SK-N-SH treated with all-trans-retinoic acid at 6 μM for 48 hours (cell line): ENCODE measurements around the gene PRUNE2.

Experiments
- ATAC-seq: fragments of 200-7000 bp; cut with Tn5 transposase; 3 replicates; pipeline ENCODE4 v1.9.1; 2020; ENCODE audit warnings: mild to moderate bottlenecking, moderate library complexity
- BACH2 ChIP-seq: fragments of 250-450 bp; sonication (Bioruptor Pico); IDR thresholded peaks from 2 replicates; pipeline ENCODE4 v1.9.0; 2021; ENCODE audit warnings: mild to moderate bottlenecking, borderline replicate concordance
- ESRRG ChIP-seq: fragments of 250-450 bp; sonication (Bioruptor Pico); IDR thresholded peaks from 2 replicates; pipeline ENCODE4 v1.6.1; 2021; ENCODE audit warnings: mild to moderate bottlenecking
- GLIS3 ChIP-seq: fragments of 250-450 bp; sonication (Bioruptor Pico); IDR thresholded peaks from 2 replicates; pipeline ENCODE4 v1.5.0; 2020; ENCODE audit warnings: mild to moderate bottlenecking, moderate library complexity
- ISL1 ChIP-seq: fragments of 250-450 bp; sonication (Bioruptor Pico); IDR thresholded peaks from 2 replicates; pipeline ENCODE4 v2.1.2; 2022; ENCODE audit warnings: mild to moderate bottlenecking, moderate library complexity
- OSR1 ChIP-seq: fragments of 250-450 bp; sonication (Bioruptor Pico); IDR thresholded peaks from 2 replicates; pipeline ENCODE4 v1.8.0; 2022; ENCODE audit warnings: moderate library complexity, mild to moderate bottlenecking, inconsistent platforms
- RARB ChIP-seq: fragments of 250-450 bp; sonication (Bioruptor Pico); IDR thresholded peaks from 2 replicates; pipeline ENCODE4 v1.8.0; 2021; ENCODE audit warnings: mild to moderate bottlenecking, moderate library complexity
- SNAI2 ChIP-seq: fragments of 250-450 bp; sonication (Bioruptor Pico); IDR thresholded peaks from 2 replicates; pipeline ENCODE4 v1.5.0; 2020; ENCODE audit warnings: mild to moderate bottlenecking, moderate library complexity
- TCF4 ChIP-seq: fragments of 250-450 bp; sonication (Bioruptor Pico); IDR thresholded peaks from 2 replicates; pipeline ENCODE4 v1.8.0; 2021; ENCODE audit warnings: mild to moderate bottlenecking, moderate library complexity, borderline replicate concordance
- TOX ChIP-seq: fragments of 250-450 bp; sonication (Bioruptor Pico); IDR thresholded peaks from 2 replicates; pipeline ENCODE4 v1.8.0; 2021; ENCODE audit warnings: mild to moderate bottlenecking, moderate library complexity, borderline replicate concordance
- ZC3H10 ChIP-seq: fragments of 250-450 bp; sonication (Bioruptor Pico); IDR thresholded peaks from 2 replicates; pipeline ENCODE4 v1.5.1; 2021; ENCODE audit warnings: mild to moderate bottlenecking, moderate library complexity
- ZFP3 ChIP-seq: fragments of 250-450 bp; sonication (Bioruptor Pico); IDR thresholded peaks from 2 replicates; pipeline ENCODE4 v1.5.0; 2020; ENCODE audit warnings: mild to moderate bottlenecking, moderate library complexity
- ZFP30 ChIP-seq: fragments of 450-650 bp; formaldehyde crosslinking; IDR thresholded peaks from 2 replicates; pipeline ENCODE4 v1.5.0; 2022; ENCODE audit warnings: mild to moderate bottlenecking, moderate library complexity
- ZNF70 ChIP-seq: fragments of 450-650 bp; formaldehyde crosslinking; IDR thresholded peaks from 2 replicates; pipeline ENCODE4 v1.5.0; 2020; ENCODE audit warnings: mild to moderate bottlenecking, moderate library complexity
- ZNF8 ChIP-seq: fragments of 450-650 bp; formaldehyde crosslinking; IDR thresholded peaks from 2 replicates; pipeline ENCODE4 v1.5.0; 2020; ENCODE audit warnings: mild to moderate bottlenecking, moderate library complexity
- TF ChIP-seq, protein P1 (sequence below): fragments of 250-450 bp; sonication (Bioruptor Pico); IDR thresholded peaks from 2 replicates; pipeline ENCODE4 v1.5.1; 2021; ENCODE audit warnings: mild to moderate bottlenecking, moderate library complexity
- TF ChIP-seq, protein P2 (sequence below): fragments of 250-450 bp; sonication (Bioruptor Pico); IDR thresholded peaks from 2 replicates; pipeline ENCODE4 v1.8.0; 2021; ENCODE audit warnings: low read depth, mild to moderate bottlenecking, moderate library complexity, borderline replicate concordance
- TF ChIP-seq, protein P3 (sequence below): fragments of 250-450 bp; sonication (Bioruptor Pico); IDR thresholded peaks from 2 replicates; pipeline ENCODE4 v1.8.0; 2020; ENCODE audit warnings: mild to moderate bottlenecking, moderate library complexity, borderline replicate concordance
- TF ChIP-seq, protein P4 (sequence below): fragments of 250-450 bp; sonication (Bioruptor Pico); IDR thresholded peaks from 2 replicates; pipeline ENCODE4 v1.5.0; 2020; ENCODE audit warnings: mild to moderate bottlenecking, moderate library complexity
- TF ChIP-seq, protein P5 (sequence below): fragments of 250-450 bp; sonication (Bioruptor Pico); IDR thresholded peaks from 2 replicates; pipeline ENCODE4 v1.5.1; 2020; ENCODE audit warnings: low read depth, mild to moderate bottlenecking, moderate library complexity

PRUNE2 gene

DNA sequence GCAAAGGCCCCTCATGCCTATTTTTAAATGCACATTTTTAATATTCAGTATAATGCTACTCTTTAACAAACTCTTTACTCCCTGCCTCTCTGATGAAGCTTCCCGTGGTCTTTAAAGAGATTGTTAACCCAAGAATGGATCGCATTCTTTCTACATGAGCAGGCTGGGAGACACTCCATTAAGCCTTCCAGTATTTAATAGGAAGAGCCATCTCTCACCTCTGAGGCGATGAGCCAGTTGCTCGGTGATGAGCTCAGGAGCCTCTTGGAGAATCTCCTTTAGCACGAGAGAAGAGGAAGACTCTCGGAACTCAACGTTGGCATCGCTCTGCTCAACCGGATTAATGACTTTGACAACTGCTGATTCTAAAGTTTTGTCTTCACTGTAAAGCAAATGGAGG is 59.6 kb downstream of the PRUNE2 start:
- TF ChIP-seq, protein P1, sequence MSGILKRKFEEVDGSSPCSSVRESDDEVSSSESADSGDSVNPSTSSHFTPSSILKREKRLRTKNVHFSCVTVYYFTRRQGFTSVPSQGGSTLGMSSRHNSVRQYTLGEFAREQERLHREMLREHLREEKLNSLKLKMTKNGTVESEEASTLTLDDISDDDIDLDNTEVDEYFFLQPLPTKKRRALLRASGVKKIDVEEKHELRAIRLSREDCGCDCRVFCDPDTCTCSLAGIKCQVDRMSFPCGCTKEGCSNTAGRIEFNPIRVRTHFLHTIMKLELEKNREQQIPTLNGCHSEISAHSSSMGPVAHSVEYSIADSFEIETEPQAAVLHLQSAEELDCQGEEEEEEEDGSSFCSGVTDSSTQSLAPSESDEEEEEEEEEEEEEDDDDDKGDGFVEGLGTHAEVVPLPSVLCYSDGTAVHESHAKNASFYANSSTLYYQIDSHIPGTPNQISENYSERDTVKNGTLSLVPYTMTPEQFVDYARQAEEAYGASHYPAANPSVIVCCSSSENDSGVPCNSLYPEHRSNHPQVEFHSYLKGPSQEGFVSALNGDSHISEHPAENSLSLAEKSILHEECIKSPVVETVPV (CRISPR knock-in tag), result no peak
- TF ChIP-seq ZC3H10 (CRISPR knock-in tag) (no peak), GLIS3 (CRISPR knock-in tag) (no peak), SNAI2 (CRISPR knock-in tag) (no peak), RARB (CRISPR knock-in tag) (no peak), OSR1 (CRISPR knock-in tag) (no peak), ZFP30 (CRISPR knock-in tag) (no peak), ZNF70 (CRISPR knock-in tag) (no peak)
- TF ChIP-seq, protein P2, sequence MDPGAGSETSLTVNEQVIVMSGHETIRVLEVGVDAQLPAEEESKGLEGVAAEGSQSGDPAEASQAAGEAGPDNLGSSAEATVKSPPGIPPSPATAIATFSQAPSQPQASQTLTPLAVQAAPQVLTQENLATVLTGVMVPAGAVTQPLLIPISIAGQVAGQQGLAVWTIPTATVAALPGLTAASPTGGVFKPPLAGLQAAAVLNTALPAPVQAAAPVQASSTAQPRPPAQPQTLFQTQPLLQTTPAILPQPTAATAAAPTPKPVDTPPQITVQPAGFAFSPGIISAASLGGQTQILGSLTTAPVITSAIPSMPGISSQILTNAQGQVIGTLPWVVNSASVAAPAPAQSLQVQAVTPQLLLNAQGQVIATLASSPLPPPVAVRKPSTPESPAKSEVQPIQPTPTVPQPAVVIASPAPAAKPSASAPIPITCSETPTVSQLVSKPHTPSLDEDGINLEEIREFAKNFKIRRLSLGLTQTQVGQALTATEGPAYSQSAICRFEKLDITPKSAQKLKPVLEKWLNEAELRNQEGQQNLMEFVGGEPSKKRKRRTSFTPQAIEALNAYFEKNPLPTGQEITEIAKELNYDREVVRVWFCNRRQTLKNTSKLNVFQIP, result no peak
- TF ChIP-seq, protein P3, sequence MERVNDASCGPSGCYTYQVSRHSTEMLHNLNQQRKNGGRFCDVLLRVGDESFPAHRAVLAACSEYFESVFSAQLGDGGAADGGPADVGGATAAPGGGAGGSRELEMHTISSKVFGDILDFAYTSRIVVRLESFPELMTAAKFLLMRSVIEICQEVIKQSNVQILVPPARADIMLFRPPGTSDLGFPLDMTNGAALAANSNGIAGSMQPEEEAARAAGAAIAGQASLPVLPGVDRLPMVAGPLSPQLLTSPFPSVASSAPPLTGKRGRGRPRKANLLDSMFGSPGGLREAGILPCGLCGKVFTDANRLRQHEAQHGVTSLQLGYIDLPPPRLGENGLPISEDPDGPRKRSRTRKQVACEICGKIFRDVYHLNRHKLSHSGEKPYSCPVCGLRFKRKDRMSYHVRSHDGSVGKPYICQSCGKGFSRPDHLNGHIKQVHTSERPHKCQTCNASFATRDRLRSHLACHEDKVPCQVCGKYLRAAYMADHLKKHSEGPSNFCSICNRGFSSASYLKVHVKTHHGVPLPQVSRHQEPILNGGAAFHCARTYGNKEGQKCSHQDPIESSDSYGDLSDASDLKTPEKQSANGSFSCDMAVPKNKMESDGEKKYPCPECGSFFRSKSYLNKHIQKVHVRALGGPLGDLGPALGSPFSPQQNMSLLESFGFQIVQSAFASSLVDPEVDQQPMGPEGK (CRISPR knock-in tag), result no peak
- TF ChIP-seq, protein P4, sequence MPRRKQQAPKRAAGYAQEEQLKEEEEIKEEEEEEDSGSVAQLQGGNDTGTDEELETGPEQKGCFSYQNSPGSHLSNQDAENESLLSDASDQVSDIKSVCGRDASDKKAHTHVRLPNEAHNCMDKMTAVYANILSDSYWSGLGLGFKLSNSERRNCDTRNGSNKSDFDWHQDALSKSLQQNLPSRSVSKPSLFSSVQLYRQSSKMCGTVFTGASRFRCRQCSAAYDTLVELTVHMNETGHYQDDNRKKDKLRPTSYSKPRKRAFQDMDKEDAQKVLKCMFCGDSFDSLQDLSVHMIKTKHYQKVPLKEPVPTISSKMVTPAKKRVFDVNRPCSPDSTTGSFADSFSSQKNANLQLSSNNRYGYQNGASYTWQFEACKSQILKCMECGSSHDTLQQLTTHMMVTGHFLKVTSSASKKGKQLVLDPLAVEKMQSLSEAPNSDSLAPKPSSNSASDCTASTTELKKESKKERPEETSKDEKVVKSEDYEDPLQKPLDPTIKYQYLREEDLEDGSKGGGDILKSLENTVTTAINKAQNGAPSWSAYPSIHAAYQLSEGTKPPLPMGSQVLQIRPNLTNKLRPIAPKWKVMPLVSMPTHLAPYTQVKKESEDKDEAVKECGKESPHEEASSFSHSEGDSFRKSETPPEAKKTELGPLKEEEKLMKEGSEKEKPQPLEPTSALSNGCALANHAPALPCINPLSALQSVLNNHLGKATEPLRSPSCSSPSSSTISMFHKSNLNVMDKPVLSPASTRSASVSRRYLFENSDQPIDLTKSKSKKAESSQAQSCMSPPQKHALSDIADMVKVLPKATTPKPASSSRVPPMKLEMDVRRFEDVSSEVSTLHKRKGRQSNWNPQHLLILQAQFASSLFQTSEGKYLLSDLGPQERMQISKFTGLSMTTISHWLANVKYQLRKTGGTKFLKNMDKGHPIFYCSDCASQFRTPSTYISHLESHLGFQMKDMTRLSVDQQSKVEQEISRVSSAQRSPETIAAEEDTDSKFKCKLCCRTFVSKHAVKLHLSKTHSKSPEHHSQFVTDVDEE (CRISPR knock-in tag), result no peak
- ATAC-seq, result no peak

DNA sequence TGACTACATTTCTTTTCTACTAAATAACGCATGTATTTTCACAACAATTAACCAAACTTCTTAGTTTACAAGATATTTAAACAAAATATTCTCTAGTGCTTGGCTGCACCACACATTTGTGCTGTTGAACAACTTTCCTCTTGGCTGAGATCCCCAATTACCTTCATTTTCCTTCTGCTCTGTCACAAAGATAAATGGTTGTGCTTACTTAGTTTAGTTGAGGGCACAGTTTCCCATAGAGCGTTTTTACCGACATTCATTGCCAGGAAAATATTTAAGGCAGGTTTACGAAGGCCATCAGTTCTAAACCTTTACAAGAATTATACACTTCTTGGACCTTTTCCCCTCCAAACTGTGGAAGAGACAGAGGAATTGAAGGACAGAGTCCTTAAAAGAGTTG is 60.7 kb downstream of the PRUNE2 start:
- no peak for ATAC-seq

More for the DNA sequence above, 60.7 kb downstream of the PRUNE2 start:
- TF ChIP-seq, protein P5, sequence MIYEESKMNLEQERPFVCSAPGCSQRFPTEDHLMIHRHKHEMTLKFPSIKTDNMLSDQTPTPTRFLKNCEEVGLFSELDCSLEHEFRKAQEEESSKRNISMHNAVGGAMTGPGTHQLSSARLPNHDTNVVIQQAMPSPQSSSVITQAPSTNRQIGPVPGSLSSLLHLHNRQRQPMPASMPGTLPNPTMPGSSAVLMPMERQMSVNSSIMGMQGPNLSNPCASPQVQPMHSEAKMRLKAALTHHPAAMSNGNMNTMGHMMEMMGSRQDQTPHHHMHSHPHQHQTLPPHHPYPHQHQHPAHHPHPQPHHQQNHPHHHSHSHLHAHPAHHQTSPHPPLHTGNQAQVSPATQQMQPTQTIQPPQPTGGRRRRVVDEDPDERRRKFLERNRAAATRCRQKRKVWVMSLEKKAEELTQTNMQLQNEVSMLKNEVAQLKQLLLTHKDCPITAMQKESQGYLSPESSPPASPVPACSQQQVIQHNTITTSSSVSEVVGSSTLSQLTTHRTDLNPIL (CRISPR knock-in tag), result no peak
- TF ChIP-seq ZC3H10 (CRISPR knock-in tag) (no peak), ZFP3 (no peak), ZNF8 (CRISPR knock-in tag) (no peak), TCF4 (CRISPR knock-in tag) (no peak), BACH2 (no peak), OSR1 (CRISPR knock-in tag) (no peak), ESRRG (CRISPR knock-in tag) (no peak), ZNF70 (CRISPR knock-in tag) (no peak), GLIS3 (CRISPR knock-in tag) (no peak), RARB (CRISPR knock-in tag) (no peak), TOX (CRISPR knock-in tag) (no peak), ISL1 (CRISPR knock-in tag) (no peak), ZFP30 (CRISPR knock-in tag) (no peak)
- TF ChIP-seq, protein P3 (CRISPR knock-in tag), result no peak
- TF ChIP-seq, protein P1 (CRISPR knock-in tag), result no peak
- TF ChIP-seq, protein P4 (CRISPR knock-in tag), result no peak
- TF ChIP-seq, protein P2, result no peak
- TF ChIP-seq, all 23 proteins: peak for 0
